ENCODE results near the gene SAMD4B.

Gene SAMD4B

GRCh38 chr19:39362682-39363657 is 20.7 kb downstream of the SAMD4B start:
- no peak overlapping the region for H3K4me3 ChIP-seq (ENCODE audit: low read depth, low read length)
- in situ Hi-C loops (cut with HindIII; ENCODE audit: low sequenced_read_pairs) = no loop called here
- TF ChIP-seq CTCF (IDR thresholded peaks at IDR 0.05; ENCODE audit: low read depth, low read length, missing control alignments) = no peak
- no peak for DNase-seq (ENCODE audit: low read depth)

DNA sequence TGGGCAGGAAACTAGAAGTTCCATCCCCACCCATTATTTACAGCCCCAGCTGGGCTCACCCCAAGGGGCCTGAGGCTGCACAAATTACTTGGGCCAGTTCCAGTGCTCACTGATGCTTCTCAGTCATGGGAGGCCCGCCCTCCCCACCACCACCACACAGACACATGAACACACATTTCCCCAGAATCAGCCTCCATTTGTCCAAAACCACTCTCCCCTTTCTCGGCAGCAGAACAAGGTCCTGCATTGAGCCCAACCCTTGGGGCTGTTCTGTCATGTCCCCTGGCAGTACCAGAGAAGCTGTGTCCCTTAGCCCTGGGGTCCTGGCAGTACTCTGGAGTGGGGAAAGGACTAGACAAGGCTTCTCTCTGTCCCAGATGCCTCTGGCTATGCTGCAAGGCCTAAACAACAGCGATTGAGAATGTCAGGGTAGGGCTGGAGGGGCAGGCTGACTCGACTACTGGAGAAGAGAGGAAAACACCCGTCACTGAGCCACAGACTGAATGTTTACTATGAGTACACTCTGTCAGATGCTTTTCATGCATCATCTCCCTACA is 21.8 kb downstream of the SAMD4B start:
- no peak for TF ChIP-seq CTCF (IDR thresholded peaks at IDR 0.05; ENCODE audit: low read depth, low read length, missing control alignments)
- no peak overlapping the region for H3K4me3 ChIP-seq (ENCODE audit: low read depth, low read length)
- DNase-seq (ENCODE audit: low read depth) = no peak
- in situ Hi-C loops (cut with HindIII; ENCODE audit: low sequenced_read_pairs) = no loop called here

- no peak for TF ChIP-seq CTCF (IDR thresholded peaks at IDR 0.05; ENCODE audit: low read depth, low read length, missing control alignments)
- in situ Hi-C loops (cut with HindIII; ENCODE audit: low sequenced_read_pairs) = no loop called here
- DNase-seq (ENCODE audit: low read depth) = no peak
- H3K4me3 ChIP-seq (ENCODE audit: low read depth, low read length) = no peak overlapping the region
These were observed 23.3 kb downstream of the SAMD4B start for GRCh38 chr19:39365531-39365930.

DNA sequence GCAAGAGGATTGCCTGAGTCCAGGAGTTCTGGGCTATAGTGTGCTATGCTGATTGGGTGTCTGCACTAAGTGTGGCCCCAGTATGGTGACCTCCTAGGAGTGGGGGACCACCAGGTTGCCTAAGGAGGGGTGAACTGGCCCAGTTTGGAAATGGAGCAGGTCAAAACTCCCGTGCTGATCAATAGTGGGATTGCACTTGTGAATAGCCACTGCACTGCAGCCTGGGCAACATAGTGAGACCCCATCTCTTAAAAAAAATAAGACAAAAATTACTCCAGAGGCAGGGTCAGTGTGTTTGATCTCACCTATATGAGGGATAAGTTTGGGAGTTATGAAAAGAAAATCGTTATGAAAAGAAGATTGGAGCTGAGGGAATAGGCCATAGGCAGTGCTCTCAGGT is 27.0 kb downstream of the SAMD4B start:
- no peak for TF ChIP-seq CTCF (IDR thresholded peaks at IDR 0.05; ENCODE audit: low read depth, low read length, missing control alignments)
- DNase-seq (ENCODE audit: low read depth) = no peak
- in situ Hi-C loops (cut with HindIII; ENCODE audit: low sequenced_read_pairs) = no loop called here
- H3K4me3 ChIP-seq (ENCODE audit: low read depth, low read length) = no peak overlapping the region

GRCh38 chr19:39370735-39371134 is 28.5 kb downstream of the SAMD4B start:
- in situ Hi-C loops (cut with HindIII; ENCODE audit: low sequenced_read_pairs) = no loop called here
- H3K4me3 ChIP-seq (ENCODE audit: low read depth, low read length) = no peak overlapping the region
- no peak for TF ChIP-seq CTCF (IDR thresholded peaks at IDR 0.05; ENCODE audit: low read depth, low read length, missing control alignments)
- no peak for DNase-seq (ENCODE audit: low read depth)

DNA sequence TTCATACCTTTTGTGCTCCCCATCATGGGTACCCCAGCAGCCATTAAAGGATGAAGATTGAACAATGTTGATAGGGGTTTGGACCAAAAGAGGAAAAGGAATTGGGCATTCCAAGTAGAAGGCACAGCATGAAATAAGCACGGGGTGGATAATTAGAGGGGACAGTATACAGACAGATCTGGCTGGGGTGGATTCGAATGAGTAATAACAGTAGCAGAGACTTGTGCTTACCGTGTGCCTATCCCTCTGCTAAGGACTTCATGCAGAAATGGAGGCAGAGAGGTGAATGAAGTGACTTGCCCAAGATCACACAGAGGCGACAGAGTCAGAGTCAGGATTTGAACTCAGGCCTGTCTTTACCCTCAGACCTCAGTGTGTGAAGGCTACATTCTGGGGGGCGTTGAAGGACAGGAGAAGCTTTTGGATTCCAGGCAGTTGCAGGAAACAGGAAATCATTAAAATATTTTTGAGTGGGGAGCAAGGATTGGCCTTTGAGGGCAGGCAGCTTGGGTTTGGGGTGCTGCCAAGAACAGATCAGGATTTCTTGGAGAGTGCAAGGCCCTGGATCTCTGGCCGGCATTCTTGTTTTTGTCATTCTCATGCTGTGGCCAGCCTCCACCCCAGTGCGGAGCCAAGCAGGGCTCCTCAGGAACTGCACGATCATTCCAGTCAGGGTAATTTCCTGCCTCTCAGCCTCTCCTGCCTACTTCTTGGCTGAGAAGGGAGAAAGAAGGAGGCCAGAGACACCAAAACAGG is 30.0 kb downstream of the SAMD4B start:
- no peak for TF ChIP-seq CTCF (IDR thresholded peaks at IDR 0.05; ENCODE audit: low read depth, low read length, missing control alignments)
- in situ Hi-C loops (cut with HindIII; ENCODE audit: low sequenced_read_pairs) = no loop called here
- H3K4me3 ChIP-seq (ENCODE audit: low read depth, low read length) = no peak overlapping the region
- peak; percentile 96 for DNase-seq (ENCODE audit: low read depth)

All from astrocyte of the cerebellum (primary cell).